Stomach (tissue), 9 donors: ENCODE results near the gene REXO4. TPM values are rescaled to one million over a fixed set of nuclear protein-coding genes. Genes with fewer than 3 reads are reported as not detected.
A peak's percentile ranks its signal among the peaks of the same experiment; 100 is the strongest.

Experiments
- DNase-seq, 2 donors: peaks; one replicate each; pipeline versions ENCODE4 v3.0.0 to v3.0.0-alpha.2; 2013 to 2019
- H3K27ac ChIP-seq, 5 donors: fragments of 200-600 bp in 4 of 5; sonication (generic) in 4 of 5; one replicate each; pipeline ENCODE4 v1.5.1; 2013 to 2019; ENCODE audit warnings: mild to moderate bottlenecking in 1 of 5, moderate library complexity in 1 of 5
- H3K27me3 ChIP-seq, 3 donors: fragments of 200-600 bp; sonication (generic); one replicate each; pipeline ENCODE4 v1.5.1; 2017 to 2019; ENCODE audit warnings: mixed run types in 1 of 3
- H3K36me3 ChIP-seq, 4 donors: fragments of 200-600 bp; sonication (generic); 1 replicate in 3 of 4; 2 replicates in 1 of 4; pipeline ENCODE4 v1.5.1; 2016 to 2019
- H3K4me1 ChIP-seq, 4 donors: fragments of 200-600 bp; sonication (generic); one replicate each; pipeline ENCODE4 v1.5.1; 2016 to 2019
- H3K4me3 ChIP-seq, 4 donors: fragments of 200-600 bp; sonication (generic) in 3 of 4; one replicate each; pipeline ENCODE4 v1.5.1; 2016 to 2019; ENCODE audit warnings: mild to moderate bottlenecking in 1 of 4
- H3K9me3 ChIP-seq, 4 donors: fragments of 200-600 bp; sonication (generic); one replicate each; pipeline ENCODE4 v1.5.1; 2016 to 2019
- EP300 ChIP-seq: sonication (generic); formaldehyde crosslinking; IDR thresholded peaks from one replicate; pipeline ENCODE4 v1.6.1; 2017; ENCODE audit warnings: antibody characterized with exemption
- POLR2A ChIP-seq, 4 donors: fragments of 450-650 bp; IDR thresholded peaks; one replicate each; pipeline ENCODE4 v1.6.1; 2016; ENCODE audit warnings: antibody characterized with exemption in 4 of 4, control low read depth in 2 of 4, mild to moderate bottlenecking in 1 of 4, moderate library complexity in 1 of 4
- POLR2AphosphoS5 ChIP-seq, 3 donors: sonication (generic); formaldehyde crosslinking; IDR thresholded peaks; one replicate each; pipeline ENCODE4 v1.6.1; 2016; ENCODE audit warnings: antibody characterized with exemption in 3 of 3
- WGBS, 5 donors: extraction: QIAGEN DNeasy Blood & Tissue Kit in 3 of 5; methylation state at CpG; one replicate each; pipeline versions ENCODE4 v1.1.5 to v1.1.7; 2013 to 2018; 5-methylcytosine and 5-hydroxymethylcytosine counted together
- intact Hi-C: fragments of 100-400 bp; cut with DNase I; formaldehyde crosslinking; loops from one replicate; pipeline ENCODE4 v1.15.1; 2023; ENCODE audit warnings: low total_unique reads
- polyA plus RNA-seq, 3 donors: library from polyadenylated mRNA; stranded (reverse); fragments of 200-250 nt; gene quantifications; one replicate each; pipeline ENCODE4 v1.2.3, GENCODE V29; 2013
- total RNA-seq, 5 donors: library from RNA; depleted of rRNA; stranded (reverse); fragments of >200 nt; gene quantifications; one replicate each; pipeline versions ENCODE4 v1.1.0 to v1.2.3, GENCODE V29; 2014 to 2016
- TF ChIP-seq, protein P1 (sequence below), 7 experiments: fragments of 450-650 bp in 4 of 7; fragments of 200-600 bp in 3 of 7; sonication (generic) in 3 of 7; IDR thresholded peaks; one replicate each; pipeline ENCODE4 v1.5.1; 2016 to 2019; ENCODE audit warnings: antibody characterized with exemption in 7 of 7, control low read depth in 2 of 7, mild to moderate bottlenecking in 1 of 7
- donor health status: healthy with polysubstance abuse.
- donor health status: Bipolar disorder and iron deficiency.
- donor health status: healthy.

REXO4 gene
- total and polyA plus RNA-seq, 8 donors = 0.45 to 64.3 (median 12.9) TPM

- peaks cover 0 to 46% (median 11%) of the 10 kb centered on the region in 3 donors for H3K27me3 ChIP-seq
- TF ChIP-seq POLR2AphosphoS5 (IDR thresholded peaks at IDR 0.05) (no peak), EP300 (no peak), POLR2A (IDR thresholded peaks at IDR 0.05) (no peak)
- TF ChIP-seq, protein P1, sequence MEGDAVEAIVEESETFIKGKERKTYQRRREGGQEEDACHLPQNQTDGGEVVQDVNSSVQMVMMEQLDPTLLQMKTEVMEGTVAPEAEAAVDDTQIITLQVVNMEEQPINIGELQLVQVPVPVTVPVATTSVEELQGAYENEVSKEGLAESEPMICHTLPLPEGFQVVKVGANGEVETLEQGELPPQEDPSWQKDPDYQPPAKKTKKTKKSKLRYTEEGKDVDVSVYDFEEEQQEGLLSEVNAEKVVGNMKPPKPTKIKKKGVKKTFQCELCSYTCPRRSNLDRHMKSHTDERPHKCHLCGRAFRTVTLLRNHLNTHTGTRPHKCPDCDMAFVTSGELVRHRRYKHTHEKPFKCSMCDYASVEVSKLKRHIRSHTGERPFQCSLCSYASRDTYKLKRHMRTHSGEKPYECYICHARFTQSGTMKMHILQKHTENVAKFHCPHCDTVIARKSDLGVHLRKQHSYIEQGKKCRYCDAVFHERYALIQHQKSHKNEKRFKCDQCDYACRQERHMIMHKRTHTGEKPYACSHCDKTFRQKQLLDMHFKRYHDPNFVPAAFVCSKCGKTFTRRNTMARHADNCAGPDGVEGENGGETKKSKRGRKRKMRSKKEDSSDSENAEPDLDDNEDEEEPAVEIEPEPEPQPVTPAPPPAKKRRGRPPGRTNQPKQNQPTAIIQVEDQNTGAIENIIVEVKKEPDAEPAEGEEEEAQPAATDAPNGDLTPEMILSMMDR (IDR thresholded peaks at IDR 0.05) = no peak
- no peaks in the 10 kb centered on the region for H3K9me3 ChIP-seq
- intact Hi-C loops = no loop called here
- DNase-seq = no peak
- peaks cover 27 to 52% (median 46%) of the 10 kb centered on the region in 4 donors for H3K4me1 ChIP-seq
- peak overlapping the region in 3 of 4 donors; percentile 40 to 49 (median 48) for H3K4me3 ChIP-seq
- H3K27ac ChIP-seq = peak overlapping the region in 1 of 5 donors; percentile 42
- no peaks in the 10 kb centered on the region for H3K36me3 ChIP-seq
- 54 to 62% (median 59%) methylated on average over 8 to 10 of the region's 10 CpGs for whole genome bisulfite sequencing, 5 donors
Observed at GRCh38 chr9:133427658-133428348, 10.0 kb upstream of the REXO4 start.

DNA sequence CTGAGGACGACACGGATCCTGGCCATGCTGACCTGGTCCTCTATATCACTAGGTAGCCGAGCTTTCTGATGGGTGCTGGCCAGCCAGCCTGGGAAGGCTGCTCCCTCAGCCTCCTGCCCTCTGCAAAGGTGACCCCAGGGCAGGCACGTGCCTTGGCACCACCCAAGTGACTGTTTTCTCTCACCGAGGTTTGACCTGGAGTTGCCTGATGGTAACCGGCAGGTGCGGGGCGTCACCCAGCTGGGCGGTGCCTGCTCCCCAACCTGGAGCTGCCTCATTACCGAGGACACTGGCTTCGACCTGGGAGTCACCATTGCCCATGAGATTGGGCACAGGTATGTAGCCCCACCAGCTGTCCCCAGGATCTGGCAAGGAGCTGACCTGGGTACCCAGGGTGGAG, 8.2 kb upstream of the REXO4 start:
- Histone ChIP-seq H3K27ac (peak overlapping the region in 1 of 5 donors; percentile 18), H3K4me3 (no peak overlapping the region), H3K9me3 (no peaks in the 10 kb centered on the region), H3K27me3 (peaks cover 0 to 46% (median 11%) of the 10 kb centered on the region in 3 donors), H3K36me3 (no peaks in the 10 kb centered on the region), H3K4me1 (peaks cover 42 to 70% (median 64%) of the 10 kb centered on the region in 4 donors)
- intact Hi-C loops = no loop called here
- 33 to 63% (median 60%) methylated on average over 10 to 11 of the region's 11 CpGs for WGBS, 5 donors
- TF ChIP-seq, protein P1 (IDR thresholded peaks at IDR 0.05) = no peak
- TF ChIP-seq EP300 (no peak), POLR2A (IDR thresholded peaks at IDR 0.05) (no peak), POLR2AphosphoS5 (IDR thresholded peaks at IDR 0.05) (peak in 2 of 3 donors; percentile 37 to 63)
- DNase-seq = peak in 1 of 2 donors; percentile 77

- Histone ChIP-seq H3K27ac (no peak overlapping the region), H3K27me3 (peaks cover 0 to 44% (median 11%) of the 10 kb centered on the region in 3 donors), H3K4me3 (no peak overlapping the region), H3K36me3 (no peaks in the 10 kb centered on the region), H3K9me3 (no peaks in the 10 kb centered on the region), H3K4me1 (peaks cover 42 to 78% (median 69%) of the 10 kb centered on the region in 4 donors)
- WGBS, 5 donors = 89 to 93% (median 92%) methylated on average over 17 to 22 of the region's 22 CpGs
- TF ChIP-seq, protein P1 (IDR thresholded peaks at IDR 0.05) = no peak
- TF ChIP-seq EP300 (no peak), POLR2AphosphoS5 (IDR thresholded peaks at IDR 0.05) (no peak)
- intact Hi-C loops = no loop called here
- DNase-seq = no peak
Observed at GRCh38 chr9:133425049-133425632, 7.3 kb upstream of the REXO4 start.

GRCh38 chr9:133424187-133424586, 6.4 kb upstream of the REXO4 start:
- WGBS, 5 donors = 90 to 96% (median 94%) methylated on average over 3 to 12 of the region's 12 CpGs

More at GRCh38 chr9:133424187-133424586, 6.4 kb upstream of the REXO4 start:
- H3K27ac ChIP-seq = peak overlapping the region in 1 of 5 donors; percentile 61
- no peak overlapping the region for H3K4me3 ChIP-seq
- intact Hi-C loops = no loop called here
- H3K36me3 ChIP-seq = no peaks in the 10 kb centered on the region
- no peak for TF ChIP-seq EP300
- H3K27me3 ChIP-seq = peaks cover 0 to 35% (median 11%) of the 10 kb centered on the region in 3 donors
- DNase-seq = no peak
- H3K9me3 ChIP-seq = no peaks in the 10 kb centered on the region
- peaks cover 37 to 82% (median 72%) of the 10 kb centered on the region in 4 donors for H3K4me1 ChIP-seq
